Activated T-helper 2 cell treated with anti-CD3 and anti-CD28 coated beads, Interferon-gamma antibody, Interleukin-2, Interleukin-4, amounts not matched to agents 10 μg/mL and 5 μg/mL and 100 μg/mL, durations not matched to agents 14 hours and 24 hours and 36 hours (primary cell): ENCODE measurements around the gene NOS1AP. TPM values are rescaled to one million over a fixed set of nuclear protein-coding genes. Genes with fewer than 3 reads are reported as not detected.
"Not testable (repeated sequence)": the region's sequence is repeated elsewhere in the genome, so short reads cannot be mapped to it uniquely, and the experiment has no call there.

Experiments used
- DNase-seq: peaks from one replicate; pipeline ENCODE4 v3.0.0; 2021; ENCODE audit warnings: low spot score
- H3K27ac Mint-ChIP-seq: one replicate; pipeline ENCODE4 v1.8.0; 2021; ENCODE audit warnings: mixed read lengths
- H3K27me3 Mint-ChIP-seq: one replicate; pipeline ENCODE4 v1.8.0; 2021; ENCODE audit warnings: low read depth, mixed read lengths
- H3K36me3 Mint-ChIP-seq: one replicate; pipeline ENCODE4 v1.8.0; 2021; ENCODE audit warnings: low read depth, mixed read lengths
- H3K4me1 Mint-ChIP-seq: one replicate; pipeline ENCODE4 v1.8.0; 2021; ENCODE audit warnings: low read depth, mixed read lengths
- H3K4me3 Mint-ChIP-seq: one replicate; pipeline ENCODE4 v1.8.0; 2021; ENCODE audit warnings: low read depth, mild to moderate bottlenecking, moderate library complexity, mixed read lengths
- H3K9me3 Mint-ChIP-seq: one replicate; pipeline ENCODE4 v1.8.0; 2021; ENCODE audit warnings: mixed read lengths
- intact Hi-C: fragments of 100-400 bp; cut with micrococcal nuclease; formaldehyde crosslinking; loops from one replicate; pipeline ENCODE4 v1.15.1; 2023
- total RNA-seq: library from RNA; stranded (reverse); gene quantifications from 2 replicates; pipeline ENCODE4 v1.2.3, GENCODE V29; 2022

The NOS1AP gene
- total RNA-seq, 1 donor from 2014 or later, result not detected

DNA sequence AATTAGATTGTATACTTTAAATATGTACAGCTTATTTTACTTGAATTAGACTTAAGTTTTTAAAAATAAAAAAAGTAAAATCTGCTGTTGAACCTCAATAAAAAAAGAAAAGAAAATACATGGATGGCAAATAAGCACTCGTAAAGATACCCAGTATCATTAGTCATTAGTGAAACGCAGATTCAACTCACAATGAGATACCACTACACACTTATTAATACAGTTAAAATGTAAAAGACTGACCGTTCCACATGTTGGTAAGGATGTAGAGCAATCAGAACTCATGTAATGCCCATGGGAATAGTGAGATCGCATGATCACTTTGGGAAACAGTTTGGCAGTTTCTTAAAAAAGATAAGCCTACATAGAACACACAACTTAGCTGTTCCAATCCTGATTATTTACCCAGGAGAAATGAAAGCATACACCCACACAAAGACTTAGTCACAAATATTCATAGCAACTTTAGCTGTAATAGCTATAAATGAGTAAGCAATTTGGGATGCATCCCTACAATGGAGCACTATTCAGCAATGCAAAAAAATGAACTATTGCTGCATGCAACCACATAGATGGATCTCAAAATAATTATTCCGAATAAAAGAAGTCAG, 335.2 kb downstream of the NOS1AP start:
- Mint-ChIP-seq H3K4me1 (peaks cover 14% of the 10 kb centered on the region), H3K9me3 (no peaks in the 10 kb centered on the region), H3K36me3 (no peaks in the 10 kb centered on the region), H3K27ac (no peak overlapping the region), H3K27me3 (peaks cover 3% of the 10 kb centered on the region), H3K4me3 (no peak overlapping the region)
- DNase-seq, result no peak
- intact Hi-C loops, result no loop called here

DNA sequence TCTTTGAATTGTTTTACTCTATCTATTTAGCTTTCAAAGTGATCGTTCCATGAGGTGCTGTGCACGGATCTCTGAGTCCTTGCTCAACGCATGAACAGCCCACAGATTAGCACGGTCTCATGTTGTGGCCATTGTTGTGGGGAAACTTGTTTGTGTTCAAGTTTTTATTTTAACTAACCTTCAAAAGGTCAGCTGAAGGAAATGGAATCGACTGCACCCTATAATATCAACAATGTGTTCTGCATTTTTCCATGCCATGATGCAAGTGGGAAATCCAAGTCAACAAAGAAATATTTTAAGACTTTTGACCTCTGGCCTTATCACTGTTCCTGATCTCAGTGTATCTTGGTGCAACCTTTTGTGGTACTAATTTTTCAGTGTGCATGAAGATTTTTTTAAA, 336.3 kb downstream of the NOS1AP start:
- Mint-ChIP-seq H3K4me3 (no peak overlapping the region), H3K9me3 (no peaks in the 10 kb centered on the region), H3K36me3 (no peaks in the 10 kb centered on the region), H3K27ac (no peak overlapping the region), H3K27me3 (peaks cover 3% of the 10 kb centered on the region), H3K4me1 (peaks cover 14% of the 10 kb centered on the region)
- DNase-seq, result no peak
- intact Hi-C loops, result no loop called here

DNA sequence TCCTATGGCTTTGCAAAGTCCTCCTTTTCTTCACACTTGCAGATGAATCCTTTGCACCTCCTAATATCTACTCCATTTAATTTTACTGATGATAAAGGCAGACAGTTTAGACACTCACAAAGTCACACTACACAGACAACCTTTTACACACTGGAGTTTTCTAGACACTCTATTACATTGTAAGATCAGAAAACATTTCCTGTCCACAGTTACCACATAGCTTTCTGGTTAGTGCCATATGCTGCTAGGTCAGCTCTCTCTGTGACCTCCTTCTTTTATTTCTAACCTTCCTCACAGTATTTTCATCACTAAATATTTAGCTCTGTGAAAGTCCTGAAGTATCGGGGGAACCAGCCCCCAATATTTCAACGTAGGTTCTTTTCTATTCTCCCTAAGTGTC, 337.3 kb downstream of the NOS1AP start:
- H3K9me3 Mint-ChIP-seq, result no peaks in the 10 kb centered on the region
- intact Hi-C loops, result no loop called here
- no peak overlapping the region for H3K27ac Mint-ChIP-seq
- DNase-seq, result no peak
- H3K36me3 Mint-ChIP-seq, result no peaks in the 10 kb centered on the region
- peaks cover 2% of the 10 kb centered on the region for H3K27me3 Mint-ChIP-seq
- no peak overlapping the region for H3K4me3 Mint-ChIP-seq
- peaks cover 14% of the 10 kb centered on the region for H3K4me1 Mint-ChIP-seq

DNA sequence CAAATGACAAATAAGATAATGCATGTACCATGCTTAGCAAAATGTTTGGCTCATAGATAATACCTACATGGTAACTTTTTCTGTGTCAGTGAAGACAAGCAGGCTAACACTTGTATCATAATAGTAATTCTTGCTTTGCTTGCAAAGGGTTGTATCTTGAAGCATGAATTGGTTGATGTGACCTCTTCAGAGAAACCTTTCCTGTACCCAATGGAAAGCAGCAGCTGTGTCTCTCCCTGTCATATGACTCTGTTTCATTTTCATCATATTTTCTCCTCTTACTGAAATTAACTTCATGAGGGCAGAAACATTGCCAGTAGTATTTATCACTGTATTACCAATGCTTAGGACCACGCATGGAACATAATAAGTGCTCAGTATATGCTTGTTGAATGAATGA, 338.0 kb downstream of the NOS1AP start:
- peaks cover 2% of the 10 kb centered on the region for H3K27me3 Mint-ChIP-seq
- no peak for DNase-seq
- no peak overlapping the region for H3K4me3 Mint-ChIP-seq
- no peaks in the 10 kb centered on the region for H3K9me3 Mint-ChIP-seq
- intact Hi-C loops, result no loop called here
- H3K4me1 Mint-ChIP-seq, result peaks cover 14% of the 10 kb centered on the region
- no peak overlapping the region for H3K27ac Mint-ChIP-seq
- H3K36me3 Mint-ChIP-seq, result no peaks in the 10 kb centered on the region

DNA sequence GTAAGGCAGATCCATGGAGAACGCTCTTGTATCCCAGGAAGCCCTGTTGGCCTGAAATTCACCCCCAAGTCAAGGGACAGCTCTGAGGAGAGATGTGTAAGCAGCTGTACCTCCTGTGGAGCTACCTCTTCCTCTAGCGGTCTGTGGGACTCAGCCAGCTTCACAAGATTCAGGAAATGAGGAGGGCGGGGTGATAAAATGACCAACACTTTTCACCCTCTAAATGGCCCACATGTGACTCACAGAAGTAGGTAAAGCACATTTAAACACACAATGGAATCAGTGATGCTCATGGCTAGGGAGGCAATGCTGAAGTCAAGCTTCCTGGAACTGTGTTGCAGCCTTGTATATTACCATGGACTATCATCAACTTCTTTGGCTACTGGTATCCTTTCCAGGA, 342.5 kb downstream of the NOS1AP start, which contains the start of gene SH2D1B:
SH2D1B (minus strand) TSS at position 135 of the 400 bp plus-strand sequence; CDS start at position 15, 120 bp downstream.
- no peaks in the 10 kb centered on the region for H3K36me3 Mint-ChIP-seq
- no peaks in the 10 kb centered on the region for H3K27me3 Mint-ChIP-seq
- DNase-seq, result no peak
- H3K4me1 Mint-ChIP-seq, result peaks cover 13% of the 10 kb centered on the region
- no peaks in the 10 kb centered on the region for H3K9me3 Mint-ChIP-seq
- intact Hi-C loops, result no loop called here
- peak within 1 kb of the TSS; percentile 71 for H3K27ac Mint-ChIP-seq
- no peak within 1 kb of the TSS for H3K4me3 Mint-ChIP-seq

DNA sequence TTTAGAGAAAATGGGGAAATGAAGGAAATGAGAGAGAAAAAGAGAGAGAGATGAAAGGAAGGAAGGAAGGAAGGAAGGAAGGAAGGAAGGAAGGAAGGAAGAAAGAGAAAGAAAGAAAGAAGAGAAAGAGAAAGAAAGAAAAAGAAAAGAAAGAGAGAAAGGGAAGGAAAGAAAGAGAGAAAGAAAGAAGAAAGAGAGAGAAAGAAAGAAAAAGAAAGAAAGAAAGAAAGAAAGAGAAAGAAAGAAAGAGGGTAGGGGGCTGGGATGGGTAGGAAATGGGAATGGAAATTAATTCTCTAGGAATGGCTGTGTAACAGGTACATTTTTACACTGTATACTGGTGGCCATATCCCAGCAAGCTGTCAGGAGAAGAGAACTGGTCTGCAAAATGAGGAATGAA, 346.7 kb downstream of the NOS1AP start:
- Mint-ChIP-seq H3K36me3 (no peaks in the 10 kb centered on the region), H3K27ac (no peak overlapping the region), H3K27me3 (no peaks in the 10 kb centered on the region), H3K4me1 (peaks cover 8% of the 10 kb centered on the region), H3K9me3 (no peaks in the 10 kb centered on the region), H3K4me3 (no peak overlapping the region)
- intact Hi-C loops, result no loop called here
- no peak for DNase-seq

DNA sequence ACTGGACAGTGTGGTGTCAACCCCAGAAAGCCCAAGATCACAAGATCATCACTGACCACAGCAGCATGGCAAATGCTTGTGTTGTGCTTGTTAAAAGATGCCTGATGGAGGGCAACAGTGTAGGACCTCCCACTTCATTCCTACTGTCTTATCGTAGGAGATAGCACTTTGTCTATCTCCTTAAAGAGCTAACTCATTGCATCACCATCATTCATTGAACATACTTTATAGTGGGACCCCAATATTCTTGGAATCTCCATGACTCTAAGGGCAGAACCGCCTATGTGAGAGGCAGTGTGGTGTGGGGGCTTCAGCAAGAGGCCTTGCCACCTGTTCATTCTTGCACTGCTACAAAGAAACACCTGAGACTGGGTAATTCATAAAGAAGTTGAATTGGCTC, 347.4 kb downstream of the NOS1AP start:
- Mint-ChIP-seq H3K4me3 (no peak overlapping the region), H3K27me3 (no peaks in the 10 kb centered on the region), H3K9me3 (no peaks in the 10 kb centered on the region), H3K4me1 (peaks cover 10% of the 10 kb centered on the region), H3K27ac (no peak overlapping the region), H3K36me3 (no peaks in the 10 kb centered on the region)
- intact Hi-C loops, result no loop called here
- DNase-seq, result no peak

DNA sequence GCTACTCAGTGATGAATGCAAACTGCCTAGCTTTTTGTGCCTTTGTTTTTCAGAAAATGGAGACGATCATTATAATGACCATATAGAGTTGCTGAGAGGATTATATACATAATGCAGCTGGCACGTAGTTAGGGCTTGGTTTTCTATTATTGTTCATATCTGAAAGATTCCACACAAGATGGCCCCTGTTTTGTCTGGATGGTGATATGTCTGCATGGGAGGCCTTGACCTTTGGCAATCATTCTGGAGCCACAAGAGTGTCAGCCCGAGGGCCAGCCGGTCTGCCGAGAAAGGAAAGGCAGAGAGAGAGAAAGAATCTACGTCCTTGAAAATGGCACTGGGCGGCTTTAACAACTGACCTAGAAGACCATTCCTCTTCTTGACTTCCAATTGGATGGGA, 348.2 kb downstream of the NOS1AP start:
- Mint-ChIP-seq H3K27me3 (no peaks in the 10 kb centered on the region), H3K27ac (no peak overlapping the region), H3K36me3 (no peaks in the 10 kb centered on the region), H3K4me3 (no peak overlapping the region), H3K9me3 (no peaks in the 10 kb centered on the region), H3K4me1 (peaks cover 10% of the 10 kb centered on the region)
- intact Hi-C loops, result no loop called here
- DNase-seq, result no peak

DNA sequence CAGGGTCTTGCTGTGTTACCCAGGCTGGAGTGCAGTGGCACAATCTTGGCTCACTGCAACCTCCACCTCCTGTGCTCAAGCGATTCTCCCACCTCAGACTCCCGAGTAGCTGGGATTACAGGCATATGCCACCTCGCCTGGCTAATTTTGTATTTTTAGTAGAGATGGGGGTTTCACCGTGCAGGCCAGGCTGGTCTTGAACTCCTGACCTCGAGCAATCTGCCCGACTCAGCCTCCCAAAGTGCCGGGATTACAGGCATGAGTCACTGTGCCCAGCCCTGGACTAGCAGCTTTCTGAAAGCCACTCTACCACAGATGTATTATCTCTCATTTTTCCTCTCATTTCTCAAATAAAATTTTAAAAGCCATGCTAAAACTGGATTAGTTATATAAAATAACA, 349.1 kb downstream of the NOS1AP start:
- H3K27ac Mint-ChIP-seq, intact Hi-C loops, H3K36me3 Mint-ChIP-seq, H3K4me3 Mint-ChIP-seq, H3K9me3 Mint-ChIP-seq, DNase-seq, H3K27me3 Mint-ChIP-seq, H3K4me1 Mint-ChIP-seq: not testable (repeated sequence)

DNA sequence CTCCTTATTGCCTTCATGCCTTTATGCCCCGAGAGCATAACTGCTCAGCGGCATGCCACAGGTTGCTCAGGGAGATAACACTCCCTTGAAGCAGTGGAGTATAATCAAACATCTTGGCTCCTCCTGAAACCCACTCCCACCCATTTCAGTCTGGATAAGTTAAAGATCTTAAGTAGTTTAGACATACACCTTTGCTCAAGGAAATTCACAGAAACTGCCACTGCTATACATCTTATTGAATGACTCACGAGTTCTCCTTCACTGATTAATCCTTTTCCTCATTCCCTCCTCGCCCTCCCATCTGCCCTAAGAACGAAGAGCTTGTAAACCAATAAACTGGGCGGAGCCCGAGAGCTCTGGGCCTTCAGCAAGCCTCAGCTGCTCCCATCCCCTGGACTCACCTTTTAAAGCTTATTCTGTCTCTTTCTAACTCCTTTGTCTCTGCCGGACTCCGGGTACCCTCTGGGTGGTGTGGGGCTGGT, 350.0 kb downstream of the NOS1AP start:
- H3K27me3 Mint-ChIP-seq, H3K9me3 Mint-ChIP-seq, intact Hi-C loops, H3K4me3 Mint-ChIP-seq, H3K4me1 Mint-ChIP-seq, H3K36me3 Mint-ChIP-seq, DNase-seq, H3K27ac Mint-ChIP-seq: not testable (repeated sequence)

Other genes with a start within 250 kb of the NOS1AP start
- not detected in 2 replicates for gene OLFML2B, start 45.8 kb upstream of the NOS1AP start, total RNA-seq